Activated naive CD8-positive, alpha-beta T cell (primary cell): Measurements from ENCODE around the gene AGAP1.

Source experiments
- H3K27ac Mint-ChIP-seq: one replicate; pipeline ENCODE4 v1.8.0; 2021; ENCODE audit warnings: mixed read lengths
- H3K27me3 Mint-ChIP-seq: one replicate; pipeline ENCODE4 v1.8.0; 2021; ENCODE audit warnings: mixed read lengths
- H3K36me3 Mint-ChIP-seq: one replicate; pipeline ENCODE4 v1.8.0; 2021; ENCODE audit warnings: mixed read lengths
- H3K4me1 Mint-ChIP-seq: one replicate; pipeline ENCODE4 v1.8.0; 2021; ENCODE audit warnings: low read depth, mixed read lengths
- H3K4me3 Mint-ChIP-seq: one replicate; pipeline ENCODE4 v1.8.0; 2021; ENCODE audit warnings: mild to moderate bottlenecking, mixed read lengths
- H3K9me3 Mint-ChIP-seq: one replicate; pipeline ENCODE4 v1.8.0; 2021; ENCODE audit warnings: low read depth, mixed read lengths

Gene AGAP1

DNA sequence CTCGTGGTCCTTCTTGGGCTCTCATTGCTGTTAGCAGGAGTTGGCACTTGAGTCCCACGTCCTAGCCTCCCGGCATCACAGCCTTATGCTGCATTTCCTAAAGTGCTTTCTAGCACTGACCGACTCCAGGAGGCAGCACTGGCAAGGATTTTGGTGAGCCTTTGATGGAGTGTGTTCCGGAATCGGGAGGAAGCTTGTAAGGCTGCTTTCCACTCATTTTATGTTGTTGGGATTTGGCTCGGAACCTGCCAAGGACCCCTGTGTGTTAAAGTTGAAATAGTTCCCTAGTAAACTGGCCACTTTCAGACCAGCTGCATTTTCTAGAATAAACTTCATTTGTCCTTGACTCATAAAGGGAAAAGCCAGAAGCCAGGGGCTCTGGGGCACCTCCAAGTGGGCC lies 88.9 kb downstream of the AGAP1 start:
- no peaks in the 10 kb centered on the region for H3K9me3 Mint-ChIP-seq
- no peak overlapping the region for H3K4me3 Mint-ChIP-seq
- no peaks in the 10 kb centered on the region for H3K27me3 Mint-ChIP-seq
- H3K36me3 Mint-ChIP-seq, result no peaks in the 10 kb centered on the region
- H3K4me1 Mint-ChIP-seq, result no peaks in the 10 kb centered on the region
- H3K27ac Mint-ChIP-seq, result no peak overlapping the region

DNA sequence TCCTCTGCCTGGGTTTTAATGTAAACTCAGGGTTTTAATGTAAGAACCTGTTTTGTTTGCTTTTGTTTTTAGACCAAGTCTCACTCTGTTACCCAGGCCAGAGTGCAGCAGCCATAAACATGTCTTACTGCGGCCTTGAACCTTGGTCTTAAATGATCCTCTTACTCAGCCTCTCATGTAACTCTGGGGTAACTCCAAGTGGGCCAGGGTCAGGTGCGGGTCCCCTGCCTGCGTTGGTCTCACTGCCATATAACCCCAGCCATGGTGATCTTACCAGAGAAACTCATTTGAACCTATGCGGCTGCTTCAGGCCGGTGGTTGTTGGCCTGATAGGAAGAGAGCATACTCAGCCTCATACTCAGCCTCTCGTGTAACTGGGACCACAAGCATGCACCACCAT lies 89.3 kb downstream of the AGAP1 start:
- no peak overlapping the region for H3K27ac Mint-ChIP-seq
- H3K9me3 Mint-ChIP-seq, result no peaks in the 10 kb centered on the region
- no peak overlapping the region for H3K4me3 Mint-ChIP-seq
- no peaks in the 10 kb centered on the region for H3K36me3 Mint-ChIP-seq
- H3K4me1 Mint-ChIP-seq, result no peaks in the 10 kb centered on the region
- no peaks in the 10 kb centered on the region for H3K27me3 Mint-ChIP-seq

DNA sequence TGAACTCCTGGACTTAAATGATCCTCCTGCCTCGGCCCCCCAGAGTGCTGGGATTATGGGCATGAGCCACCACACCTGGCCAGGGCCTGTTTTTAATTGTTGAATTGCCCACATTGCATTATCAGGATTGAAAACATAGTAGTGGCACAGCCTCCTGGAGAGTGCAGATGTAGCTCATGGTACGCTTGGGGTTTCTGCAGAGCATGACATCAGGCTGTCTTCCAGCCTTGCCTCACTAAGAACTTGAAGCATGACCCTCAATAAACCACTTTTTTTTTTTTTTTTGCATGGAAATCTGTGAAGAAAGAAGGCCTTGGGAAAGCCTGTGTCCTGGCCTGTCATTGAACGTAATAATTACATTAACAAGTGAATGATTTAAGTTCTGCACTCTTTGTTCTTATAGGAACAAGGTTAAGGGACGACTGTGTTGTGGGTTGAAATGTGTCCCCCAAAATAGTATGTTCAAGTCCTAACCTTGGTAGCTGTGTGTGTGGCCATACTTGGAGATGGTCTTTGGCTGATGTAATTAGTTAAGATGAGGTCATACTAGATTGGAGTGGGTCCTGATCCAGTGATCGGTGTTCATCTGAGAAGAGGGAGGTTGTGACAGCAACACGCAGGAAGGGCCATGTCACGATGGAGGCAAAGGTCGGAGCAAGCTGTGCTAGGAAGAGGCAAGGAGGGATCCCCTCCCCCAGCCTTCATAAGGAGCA lies 90.2 kb downstream of the AGAP1 start:
- Mint-ChIP-seq H3K36me3 (no peaks in the 10 kb centered on the region), H3K27ac (no peak overlapping the region), H3K4me1 (no peaks in the 10 kb centered on the region), H3K4me3 (no peak overlapping the region), H3K9me3 (no peaks in the 10 kb centered on the region), H3K27me3 (no peaks in the 10 kb centered on the region)

DNA sequence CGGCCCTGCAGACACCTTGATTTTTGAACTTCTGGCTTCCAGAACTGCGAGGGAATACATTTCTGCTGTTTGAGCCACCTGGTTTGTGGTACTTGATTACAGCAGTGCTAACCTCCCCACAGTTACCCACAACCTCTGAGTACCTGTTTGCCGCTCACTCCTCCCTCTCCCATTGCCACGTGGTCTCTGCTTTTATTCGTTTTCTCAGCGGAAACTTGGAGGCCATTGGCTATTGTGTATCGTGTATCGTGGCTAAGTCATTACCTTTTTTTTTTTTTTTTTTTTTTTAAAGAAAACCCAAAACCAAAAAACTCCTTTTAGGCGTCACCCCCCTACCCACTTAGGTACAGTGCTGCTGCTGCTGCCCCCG lies 90.8 kb downstream of the AGAP1 start:
- H3K27me3 Mint-ChIP-seq, result no peaks in the 10 kb centered on the region
- H3K27ac Mint-ChIP-seq, result no peak overlapping the region
- H3K36me3 Mint-ChIP-seq, result no peaks in the 10 kb centered on the region
- no peak overlapping the region for H3K4me3 Mint-ChIP-seq
- H3K9me3 Mint-ChIP-seq, result no peaks in the 10 kb centered on the region
- no peaks in the 10 kb centered on the region for H3K4me1 Mint-ChIP-seq

DNA sequence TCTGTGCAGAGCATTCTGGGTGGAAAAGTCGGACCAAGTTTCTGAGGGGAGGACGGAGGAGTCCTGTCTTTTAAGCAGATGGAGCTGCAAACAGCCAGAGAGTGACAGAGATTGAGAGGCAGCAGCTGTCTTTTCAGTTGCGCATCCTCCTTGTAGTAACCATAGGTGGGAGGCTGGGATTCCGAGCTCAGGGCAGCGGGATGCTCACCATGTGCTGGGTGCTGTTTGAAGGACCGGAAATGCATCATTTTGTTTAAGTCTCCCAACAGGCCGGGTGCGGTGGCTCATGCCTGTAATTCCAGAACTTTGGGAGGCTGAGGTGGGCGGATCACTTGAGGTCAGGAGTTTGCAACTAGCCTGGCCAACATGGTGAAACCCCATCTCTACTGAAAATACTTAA lies 93.4 kb downstream of the AGAP1 start:
- H3K36me3 Mint-ChIP-seq, result no peaks in the 10 kb centered on the region
- H3K27me3 Mint-ChIP-seq, result no peaks in the 10 kb centered on the region
- no peak overlapping the region for H3K4me3 Mint-ChIP-seq
- no peaks in the 10 kb centered on the region for H3K9me3 Mint-ChIP-seq
- H3K4me1 Mint-ChIP-seq, result no peaks in the 10 kb centered on the region
- no peak overlapping the region for H3K27ac Mint-ChIP-seq

DNA sequence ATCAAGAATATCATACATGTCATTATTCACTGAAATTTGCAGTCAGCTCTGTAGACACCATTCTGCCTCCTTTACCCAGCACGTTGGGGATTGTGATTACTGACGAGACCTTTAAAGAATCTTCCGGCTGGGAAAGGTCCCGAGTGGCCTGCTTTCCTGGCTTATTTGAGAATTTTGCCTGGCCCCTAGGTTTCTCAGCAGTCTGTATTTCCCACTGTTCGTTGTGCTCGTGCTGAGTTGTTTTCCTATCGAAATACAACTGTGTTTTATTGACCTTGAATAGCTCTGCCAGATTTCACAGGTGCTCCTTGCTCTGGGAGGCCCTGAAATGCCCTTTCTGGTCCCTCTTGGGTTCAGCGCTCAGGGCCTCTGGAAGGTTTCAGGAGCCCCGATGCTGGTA lies 94.9 kb downstream of the AGAP1 start:
- Mint-ChIP-seq H3K36me3 (no peaks in the 10 kb centered on the region), H3K27me3 (no peaks in the 10 kb centered on the region), H3K4me3 (no peak overlapping the region), H3K9me3 (no peaks in the 10 kb centered on the region), H3K4me1 (no peaks in the 10 kb centered on the region), H3K27ac (no peak overlapping the region)

DNA sequence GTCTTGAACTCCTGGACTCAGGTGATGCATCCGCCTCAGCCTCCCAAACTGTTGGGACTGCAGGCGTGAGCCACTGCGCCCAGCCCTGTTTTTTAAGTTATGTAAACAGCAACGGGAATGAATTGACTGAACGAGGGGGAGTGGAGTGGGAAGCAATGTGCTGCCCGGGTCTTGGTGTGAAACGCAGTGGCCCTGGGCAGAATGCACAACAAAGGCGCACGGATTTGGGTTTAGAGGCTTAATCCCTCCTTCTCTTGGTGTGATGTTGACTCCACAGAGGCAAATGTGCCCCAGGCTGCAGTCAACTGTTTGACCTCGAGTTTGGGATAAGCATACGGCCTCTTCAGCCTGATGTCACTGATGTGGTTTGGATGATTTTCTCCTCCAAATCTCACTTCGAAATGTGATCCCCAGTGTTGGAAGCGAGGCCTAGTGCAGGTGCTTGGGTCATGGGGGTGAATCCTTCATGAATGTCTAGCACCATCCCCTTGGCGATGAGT lies 97.4 kb downstream of the AGAP1 start:
- no peaks in the 10 kb centered on the region for H3K27me3 Mint-ChIP-seq
- no peak overlapping the region for H3K27ac Mint-ChIP-seq
- no peaks in the 10 kb centered on the region for H3K4me1 Mint-ChIP-seq
- H3K9me3 Mint-ChIP-seq, result no peaks in the 10 kb centered on the region
- no peaks in the 10 kb centered on the region for H3K36me3 Mint-ChIP-seq
- no peak overlapping the region for H3K4me3 Mint-ChIP-seq

DNA sequence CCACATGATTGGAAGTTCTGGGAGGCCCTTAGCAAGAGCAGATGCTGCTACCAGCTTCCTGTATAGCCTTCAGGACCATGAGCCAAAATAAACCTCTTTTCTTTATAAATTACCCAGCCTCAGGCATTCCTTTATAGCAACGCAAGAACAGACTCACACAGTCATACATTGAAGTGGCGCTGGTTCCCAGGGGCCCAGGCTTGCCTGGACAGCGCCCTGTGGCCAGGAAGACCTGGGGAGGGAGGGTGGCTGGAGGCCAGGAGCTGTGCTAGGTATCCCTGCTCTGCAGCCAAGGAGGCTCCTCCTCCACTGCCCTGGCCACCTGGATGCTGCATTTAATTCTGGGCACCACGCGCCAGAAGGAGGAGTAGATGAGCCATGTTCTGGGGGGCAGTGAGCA lies 98.1 kb downstream of the AGAP1 start:
- Mint-ChIP-seq H3K27ac (no peak overlapping the region), H3K4me3 (no peak overlapping the region), H3K9me3 (no peaks in the 10 kb centered on the region), H3K36me3 (no peaks in the 10 kb centered on the region), H3K4me1 (no peaks in the 10 kb centered on the region), H3K27me3 (no peaks in the 10 kb centered on the region)

DNA sequence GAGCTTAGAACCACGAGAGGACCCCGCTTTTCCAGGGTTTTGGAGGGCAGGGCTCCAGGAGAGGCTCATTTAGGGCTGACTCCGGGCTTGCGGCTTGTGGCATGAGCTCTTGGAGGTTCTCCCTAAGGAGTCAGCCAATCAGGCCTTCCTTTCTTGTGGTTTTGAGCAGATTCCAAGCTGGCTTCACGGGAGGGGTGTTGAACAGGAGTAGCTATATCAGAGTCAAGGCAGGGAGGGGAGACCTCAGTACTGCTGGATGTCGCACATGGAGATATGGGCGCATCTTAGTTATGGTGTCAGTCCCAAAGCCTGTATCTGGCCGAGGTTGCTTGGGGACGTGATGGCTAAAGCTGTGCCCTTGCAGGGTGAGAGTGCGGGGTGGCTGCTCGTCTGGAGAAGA lies 98.6 kb downstream of the AGAP1 start:
- Mint-ChIP-seq H3K27ac (no peak overlapping the region), H3K36me3 (no peaks in the 10 kb centered on the region), H3K4me3 (no peak overlapping the region), H3K4me1 (no peaks in the 10 kb centered on the region), H3K27me3 (no peaks in the 10 kb centered on the region), H3K9me3 (no peaks in the 10 kb centered on the region)

DNA sequence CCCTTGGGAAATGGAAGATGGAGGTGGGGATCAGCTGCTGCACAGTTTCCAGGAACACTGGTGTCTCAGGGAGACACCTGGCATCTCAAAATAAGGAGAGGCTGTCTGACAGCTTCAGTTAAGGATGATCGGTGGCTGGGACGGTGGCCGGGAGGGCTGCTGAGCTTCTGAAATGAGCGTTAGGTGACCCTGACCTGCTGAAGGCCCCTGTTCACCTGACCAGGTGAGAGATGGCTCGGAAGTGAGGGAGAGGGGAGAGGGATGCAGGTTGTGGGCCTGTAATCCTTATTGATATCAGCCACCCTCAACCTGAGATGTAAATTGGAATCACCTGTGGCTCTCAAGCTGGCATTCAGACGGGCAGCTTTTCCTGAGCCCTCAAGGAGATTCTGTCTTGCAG lies 99.0 kb downstream of the AGAP1 start:
- H3K9me3 Mint-ChIP-seq, result no peaks in the 10 kb centered on the region
- no peaks in the 10 kb centered on the region for H3K36me3 Mint-ChIP-seq
- no peaks in the 10 kb centered on the region for H3K27me3 Mint-ChIP-seq
- no peak overlapping the region for H3K4me3 Mint-ChIP-seq
- no peak overlapping the region for H3K27ac Mint-ChIP-seq
- H3K4me1 Mint-ChIP-seq, result no peaks in the 10 kb centered on the region

DNA sequence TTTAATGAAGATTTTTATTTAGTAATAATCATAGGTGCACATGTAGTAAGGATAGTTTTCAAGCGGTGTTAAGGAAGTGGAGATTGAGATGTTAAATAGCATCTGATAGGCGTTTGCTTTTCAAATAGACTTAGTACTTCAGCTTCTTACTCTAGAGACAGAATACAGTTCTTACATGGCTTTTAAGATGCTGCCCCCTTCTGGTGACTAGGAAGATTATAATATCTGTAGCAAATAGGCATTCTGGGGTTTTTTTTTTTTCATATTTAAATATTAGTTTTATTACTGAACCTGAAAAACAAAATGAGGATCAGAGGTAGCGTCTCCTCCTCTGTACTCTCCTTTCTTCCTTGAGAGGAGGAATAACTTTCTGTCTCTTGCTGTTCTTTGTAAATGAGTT lies 100.2 kb downstream of the AGAP1 start:
- no peaks in the 10 kb centered on the region for H3K4me1 Mint-ChIP-seq
- no peak overlapping the region for H3K27ac Mint-ChIP-seq
- no peaks in the 10 kb centered on the region for H3K9me3 Mint-ChIP-seq
- H3K27me3 Mint-ChIP-seq, result no peaks in the 10 kb centered on the region
- H3K36me3 Mint-ChIP-seq, result no peaks in the 10 kb centered on the region
- H3K4me3 Mint-ChIP-seq, result no peak overlapping the region

DNA sequence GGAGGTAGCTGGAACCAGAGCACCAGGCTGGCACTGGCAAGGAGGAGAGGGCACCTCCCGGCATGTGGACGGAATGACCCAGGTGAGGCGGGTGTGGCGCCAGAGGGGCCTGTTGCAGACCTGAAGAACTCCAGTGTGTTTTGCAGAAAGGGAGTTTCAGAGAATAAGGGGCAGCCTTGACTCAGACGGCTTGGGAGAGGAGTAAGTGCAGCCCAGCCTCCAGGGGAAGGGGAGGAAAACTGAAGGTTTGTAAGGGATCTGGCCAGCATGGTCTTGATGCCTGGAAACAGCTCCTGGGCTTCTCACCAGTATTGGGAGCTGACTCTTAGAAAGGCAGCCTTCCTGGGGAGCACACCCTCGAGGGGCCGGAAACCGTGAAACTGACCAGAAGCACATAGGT lies 101.1 kb downstream of the AGAP1 start:
- Mint-ChIP-seq H3K36me3 (no peaks in the 10 kb centered on the region), H3K27ac (no peak overlapping the region), H3K27me3 (no peaks in the 10 kb centered on the region), H3K4me1 (no peaks in the 10 kb centered on the region), H3K9me3 (no peaks in the 10 kb centered on the region), H3K4me3 (no peak overlapping the region)

DNA sequence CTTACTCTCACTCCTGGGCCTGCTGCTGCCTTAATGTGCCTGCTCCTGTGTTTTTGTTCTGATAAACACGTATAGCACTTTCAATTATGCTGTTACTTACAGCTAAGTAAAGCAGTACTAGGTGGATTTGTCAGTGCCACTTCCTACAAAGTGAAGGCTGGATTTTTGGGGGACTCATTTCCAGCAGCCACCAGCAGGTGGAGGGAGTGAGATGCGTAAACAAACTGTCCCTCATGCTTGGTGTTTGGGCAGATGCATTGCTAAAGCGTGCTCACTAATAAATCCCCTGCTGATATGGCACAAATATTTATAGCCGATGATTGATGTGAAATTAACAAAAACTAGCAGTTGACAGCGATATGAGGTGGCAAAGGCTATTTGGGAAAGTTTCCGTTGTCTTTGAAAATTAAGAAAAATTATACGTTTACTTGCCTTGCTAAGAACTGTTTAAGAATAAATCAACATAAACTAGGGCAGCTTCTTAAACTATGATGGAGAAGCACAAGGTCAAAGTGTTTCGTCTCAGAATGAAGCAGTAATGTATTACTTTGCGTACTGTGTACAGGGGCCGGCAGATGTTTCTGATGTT lies 101.7 kb downstream of the AGAP1 start:
- H3K27me3 Mint-ChIP-seq, result no peaks in the 10 kb centered on the region
- no peak overlapping the region for H3K4me3 Mint-ChIP-seq
- H3K4me1 Mint-ChIP-seq, result no peaks in the 10 kb centered on the region
- no peaks in the 10 kb centered on the region for H3K36me3 Mint-ChIP-seq
- no peaks in the 10 kb centered on the region for H3K9me3 Mint-ChIP-seq
- no peak overlapping the region for H3K27ac Mint-ChIP-seq

DNA sequence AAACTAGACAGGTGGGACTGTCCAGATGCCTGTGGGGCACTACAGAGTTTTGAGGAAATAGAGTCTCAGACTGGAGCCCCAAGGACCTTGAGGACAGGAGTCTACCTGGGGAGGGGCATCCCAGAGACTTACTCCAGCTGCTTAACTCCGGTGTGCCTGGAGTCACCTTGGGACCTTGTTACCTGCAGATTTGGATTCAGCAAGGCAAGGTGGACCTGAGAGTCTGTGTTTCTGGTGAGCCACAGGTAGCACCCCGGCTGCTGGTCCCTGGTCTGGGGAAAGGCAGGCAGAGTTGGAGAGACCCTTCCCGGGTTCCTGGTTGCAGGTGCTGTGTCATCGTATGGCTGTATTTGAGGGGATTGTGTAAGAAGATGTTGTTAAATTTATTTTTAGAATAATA lies 102.4 kb downstream of the AGAP1 start:
- H3K4me3 Mint-ChIP-seq, result no peak overlapping the region
- H3K9me3 Mint-ChIP-seq, result no peaks in the 10 kb centered on the region
- no peak overlapping the region for H3K27ac Mint-ChIP-seq
- H3K36me3 Mint-ChIP-seq, result no peaks in the 10 kb centered on the region
- no peaks in the 10 kb centered on the region for H3K4me1 Mint-ChIP-seq
- no peaks in the 10 kb centered on the region for H3K27me3 Mint-ChIP-seq

DNA sequence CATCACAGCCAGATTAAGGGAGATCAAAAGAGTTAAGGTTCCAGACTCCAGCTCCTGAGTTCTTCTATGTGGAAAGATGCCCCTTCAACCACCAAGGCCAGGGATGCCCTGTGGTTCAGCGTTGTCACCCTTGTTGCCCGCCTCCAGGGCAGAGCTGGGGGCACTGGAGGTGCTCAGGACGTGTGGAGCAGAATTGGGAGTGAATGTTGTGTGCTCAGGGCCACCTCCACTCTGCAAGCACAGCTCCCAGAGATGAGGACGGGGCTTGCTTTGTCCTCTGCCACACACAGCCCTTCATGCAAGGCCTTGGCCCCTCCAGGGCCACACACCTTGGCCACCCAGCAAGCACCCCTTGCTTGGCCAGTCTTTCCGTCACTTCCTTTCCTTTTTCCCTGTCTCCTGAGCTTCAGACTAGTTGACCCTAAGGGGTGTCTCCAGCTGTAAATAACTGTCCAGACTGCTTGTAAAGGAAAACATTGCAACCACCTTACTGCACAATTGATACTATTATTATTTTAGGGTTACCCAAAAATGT lies 103.3 kb downstream of the AGAP1 start:
- Mint-ChIP-seq H3K36me3 (no peaks in the 10 kb centered on the region), H3K27ac (no peak overlapping the region), H3K27me3 (no peaks in the 10 kb centered on the region), H3K4me1 (no peaks in the 10 kb centered on the region), H3K9me3 (no peaks in the 10 kb centered on the region), H3K4me3 (no peak overlapping the region)

DNA sequence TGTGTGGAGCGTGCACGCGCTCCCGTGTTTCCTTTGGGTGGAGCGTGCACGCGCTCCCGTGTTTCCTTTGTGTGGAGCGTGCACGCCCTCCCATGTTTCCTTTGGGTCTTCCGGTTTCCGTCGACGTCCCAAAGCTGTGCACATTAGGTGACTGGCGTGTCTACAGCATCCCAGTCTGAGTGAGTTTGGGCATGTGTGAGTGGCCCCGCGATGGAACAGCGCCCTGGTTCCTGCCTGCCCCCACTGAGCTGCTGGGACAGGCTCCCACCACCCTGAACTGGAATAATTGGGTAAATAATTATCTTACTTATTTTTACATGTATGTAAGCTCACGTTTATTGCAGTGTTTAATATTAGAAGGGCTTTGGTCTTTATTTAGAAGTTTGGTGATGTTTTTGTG lies 104.2 kb downstream of the AGAP1 start:
- Mint-ChIP-seq H3K27me3 (no peaks in the 10 kb centered on the region), H3K4me1 (no peaks in the 10 kb centered on the region), H3K9me3 (peaks cover under 1% of the 10 kb centered on the region), H3K36me3 (no peaks in the 10 kb centered on the region), H3K27ac (no peak overlapping the region), H3K4me3 (no peak overlapping the region)
